ENCODE measurements around the gene CRHBP.
"Not testable (repeated sequence)": the region's sequence is repeated elsewhere in the genome, so short reads cannot be mapped to it uniquely, and the experiment has no call there.

The CRHBP gene, protein sequence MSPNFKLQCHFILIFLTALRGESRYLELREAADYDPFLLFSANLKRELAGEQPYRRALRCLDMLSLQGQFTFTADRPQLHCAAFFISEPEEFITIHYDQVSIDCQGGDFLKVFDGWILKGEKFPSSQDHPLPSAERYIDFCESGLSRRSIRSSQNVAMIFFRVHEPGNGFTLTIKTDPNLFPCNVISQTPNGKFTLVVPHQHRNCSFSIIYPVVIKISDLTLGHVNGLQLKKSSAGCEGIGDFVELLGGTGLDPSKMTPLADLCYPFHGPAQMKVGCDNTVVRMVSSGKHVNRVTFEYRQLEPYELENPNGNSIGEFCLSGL

DNA sequence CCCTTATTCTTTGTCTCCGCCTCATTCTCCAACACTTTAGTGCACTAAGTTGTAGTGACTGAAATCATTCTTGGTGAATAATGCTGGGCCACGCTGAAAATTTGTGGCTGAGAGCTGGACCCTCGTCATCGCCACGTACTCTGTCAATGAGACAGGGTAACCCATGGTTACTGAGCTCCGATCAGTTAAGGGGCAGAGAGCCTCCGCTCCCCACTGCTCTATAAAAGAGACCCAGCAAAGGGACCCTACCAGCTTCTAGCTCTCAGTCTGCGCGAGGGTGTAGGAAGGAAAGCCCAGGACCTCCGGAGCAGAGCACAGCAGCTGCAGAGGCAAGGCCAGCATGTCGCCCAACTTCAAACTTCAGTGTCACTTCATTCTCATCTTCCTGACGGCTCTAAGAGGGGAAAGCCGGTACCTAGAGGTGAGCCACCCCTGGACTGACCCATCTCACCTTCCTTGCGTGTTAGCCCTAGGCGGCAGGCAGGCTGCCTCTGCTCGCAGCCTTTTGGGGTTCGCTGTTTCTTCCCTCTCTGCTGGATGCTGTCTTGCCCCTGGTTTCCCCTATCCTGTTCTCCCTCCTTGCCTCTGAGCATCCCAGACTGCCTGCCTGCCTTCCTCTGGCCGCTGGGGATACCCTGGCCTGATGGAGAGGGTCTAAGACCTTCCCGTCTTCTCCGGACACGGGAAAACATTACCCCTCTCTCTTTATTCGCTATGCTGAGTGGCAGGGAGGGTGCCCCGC is at the start of gene CRHBP:
Gene CRHBP, plus strand, starts transcription at position 251 of the 742 bp plus-strand sequence. Its CDS starts 90 bp downstream, at position 341.
- no peak for FAIRE-seq

DNA sequence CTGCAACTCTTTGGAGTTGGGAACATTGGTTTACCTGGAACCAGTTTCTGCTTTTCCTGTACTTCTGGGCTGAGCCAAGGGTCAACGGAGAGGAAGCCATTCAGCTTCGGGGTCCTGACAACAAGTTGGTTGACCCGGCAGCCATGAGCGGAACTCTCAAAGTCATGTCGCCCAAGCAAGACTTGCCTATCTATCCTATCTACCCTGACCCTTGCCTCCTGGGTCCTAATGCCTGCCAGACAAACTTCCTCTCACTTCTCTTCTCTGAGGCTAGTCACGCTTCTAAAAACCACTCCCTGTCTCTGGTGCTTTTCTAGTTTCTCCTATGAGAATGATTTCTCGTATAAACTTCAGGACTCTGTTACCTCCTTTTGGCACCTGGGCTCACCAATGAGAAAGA is 44.7 kb upstream of the CRHBP start:
- no peak for FAIRE-seq

DNA sequence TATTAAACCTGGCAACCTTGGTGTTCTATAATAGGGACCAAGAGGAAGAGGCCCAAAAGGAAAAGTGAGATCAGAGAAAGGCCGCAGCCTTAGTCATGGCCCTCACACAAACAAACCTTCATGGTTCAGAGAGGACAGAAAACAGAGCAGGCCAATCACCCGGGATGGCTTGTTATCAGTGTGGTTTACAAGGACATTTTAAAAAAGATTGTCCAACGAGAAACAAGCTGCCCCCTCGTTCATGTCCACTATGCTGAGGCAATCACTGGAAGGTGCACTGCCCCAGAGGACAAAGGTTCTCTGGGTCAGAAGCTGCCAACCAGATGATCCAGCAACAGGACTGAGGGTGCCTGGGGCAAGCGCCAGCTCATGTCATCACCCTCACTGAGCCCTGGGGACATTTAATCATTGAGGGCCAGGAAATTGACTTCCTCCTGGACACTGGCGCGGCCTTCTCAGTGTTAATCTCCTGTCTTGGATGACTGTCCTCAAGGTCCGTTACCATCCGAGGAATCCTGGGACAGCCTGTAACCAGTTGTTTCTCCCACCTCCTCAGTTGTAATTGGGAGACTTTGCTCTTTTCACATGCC is 42.4 kb upstream of the CRHBP start:
- not testable (repeated sequence) for FAIRE-seq

DNA sequence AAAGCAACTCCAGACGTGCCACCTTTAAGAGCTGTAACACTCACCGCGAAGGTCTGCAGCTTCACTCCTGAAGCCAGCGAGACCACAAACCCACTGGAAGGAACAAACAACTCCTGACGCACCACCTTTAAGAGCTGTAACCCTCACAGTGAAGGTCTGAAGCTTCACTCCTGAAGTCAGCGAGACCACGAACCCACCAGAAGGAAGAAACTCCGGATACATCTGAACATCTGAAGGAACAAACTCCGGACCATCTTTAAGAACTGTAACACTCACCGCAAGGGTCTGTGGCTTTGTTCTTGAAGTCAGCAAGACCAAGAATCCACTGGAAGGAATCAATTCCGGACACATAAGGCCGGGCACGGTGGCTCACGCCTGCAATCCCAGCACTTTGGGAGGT is 38.2 kb upstream of the CRHBP start:
- FAIRE-seq = not testable (repeated sequence)

DNA sequence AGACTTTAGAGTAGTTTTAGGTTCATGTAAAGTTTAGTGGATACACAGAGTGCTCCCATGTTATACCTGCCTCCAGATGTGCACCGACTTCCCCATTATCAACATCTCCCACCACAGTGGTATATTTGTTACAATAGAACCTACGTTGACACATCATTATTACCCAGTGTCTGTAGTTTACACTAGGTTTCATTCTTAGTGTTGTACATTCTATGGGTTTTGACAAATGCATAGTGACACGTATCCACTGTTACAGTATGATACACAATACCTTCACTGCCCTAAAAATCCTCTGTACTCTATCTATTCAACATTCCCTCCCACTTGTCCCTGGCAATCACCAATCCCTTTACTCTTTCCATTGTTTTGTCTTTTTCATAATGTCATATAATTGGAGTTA is 34.3 kb upstream of the CRHBP start:
- FAIRE-seq = no peak

DNA sequence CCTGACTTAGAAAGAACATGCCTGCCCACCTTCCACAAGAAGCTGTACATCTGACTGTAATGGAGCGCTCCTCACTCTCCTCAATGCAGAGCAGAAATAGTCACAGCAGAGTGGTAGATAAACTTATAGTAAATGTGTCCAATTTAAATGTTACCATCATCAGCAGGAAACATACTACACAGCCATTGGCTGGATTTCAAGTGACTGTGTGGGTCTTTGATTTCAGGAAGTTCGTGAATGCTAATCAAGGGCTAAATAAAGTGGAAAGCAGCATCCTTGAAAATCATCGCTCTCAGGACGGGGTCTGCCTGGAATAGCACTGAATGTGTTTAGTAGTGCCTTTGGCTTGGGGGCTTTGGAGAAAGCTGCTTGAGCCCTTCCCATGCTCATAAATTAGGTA is 32.4 kb upstream of the CRHBP start:
- no peak for FAIRE-seq

DNA sequence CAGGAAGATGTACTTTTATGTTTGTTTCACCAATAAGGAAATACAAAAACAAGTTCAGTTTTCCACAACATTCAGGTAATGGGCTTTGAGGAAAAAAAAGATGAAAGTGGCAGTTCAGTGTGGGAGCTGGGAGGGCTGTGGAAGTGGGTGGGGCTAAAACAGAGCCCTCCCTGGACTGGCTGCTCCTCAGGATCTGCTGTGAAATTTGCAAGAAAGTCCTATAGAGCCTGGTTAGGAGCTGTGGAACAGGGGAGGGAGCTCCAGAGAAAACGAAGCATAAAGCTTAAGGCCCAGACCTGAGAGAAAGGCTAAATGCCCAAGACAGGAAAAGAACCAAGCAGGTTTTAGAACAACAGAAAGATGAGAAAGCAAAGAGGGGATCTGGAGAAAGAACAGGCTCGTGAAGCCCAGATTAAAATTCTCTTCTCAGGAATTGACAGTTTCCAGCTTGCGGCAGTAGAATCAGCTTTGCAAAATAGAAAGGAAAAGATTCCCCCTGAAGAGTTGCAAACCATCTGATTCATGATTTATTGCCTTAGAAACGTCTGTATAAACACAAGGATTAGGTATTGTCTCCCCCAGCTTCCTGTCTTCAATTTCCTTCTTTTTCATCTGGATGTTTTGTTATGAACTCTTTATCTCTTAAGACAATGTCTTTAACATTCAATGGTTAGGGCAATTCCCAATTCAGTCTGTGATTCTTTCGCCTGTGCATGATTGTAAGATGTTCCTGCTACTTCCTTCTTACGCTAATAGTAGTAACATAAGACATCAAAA is 26.3 kb upstream of the CRHBP start:
- FAIRE-seq = no peak

DNA sequence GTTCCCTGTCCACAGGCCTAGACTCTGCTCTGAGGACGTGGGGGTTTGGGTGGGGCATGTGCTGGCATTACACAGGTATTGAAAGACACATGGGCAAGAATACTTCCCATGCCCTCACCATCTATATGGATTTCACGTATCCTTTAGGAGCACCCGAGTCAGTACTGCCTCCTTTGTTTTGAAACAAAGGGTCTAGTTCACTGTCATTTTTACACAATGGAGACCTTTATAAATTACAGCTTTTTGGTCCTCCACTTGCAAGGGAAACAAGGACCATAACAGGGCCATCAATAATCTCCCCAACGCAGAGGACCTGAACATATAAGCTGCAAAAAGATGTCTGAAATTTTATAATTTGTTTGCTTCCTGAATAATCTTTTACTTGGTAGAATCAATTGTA is 24.9 kb upstream of the CRHBP start:
- FAIRE-seq = no peak

DNA sequence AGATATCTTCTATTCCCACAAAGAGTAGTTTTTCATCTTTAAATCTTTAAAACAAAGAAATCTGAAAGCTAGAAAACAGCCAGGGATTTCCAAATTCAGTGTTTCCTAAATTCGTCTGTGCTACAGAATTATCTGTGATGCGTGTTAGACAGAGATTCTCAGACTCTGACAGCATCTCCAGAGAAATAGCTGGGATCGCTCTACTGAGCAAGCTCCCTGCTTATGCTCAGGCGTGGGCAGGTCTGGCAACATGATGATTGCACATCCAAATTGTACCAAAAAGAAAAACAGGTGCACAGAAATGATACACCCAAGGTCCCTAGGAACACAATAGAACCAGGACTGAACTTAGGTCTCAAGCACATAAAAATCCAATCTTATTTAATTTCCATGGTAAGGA is 22.8 kb upstream of the CRHBP start:
- no peak for FAIRE-seq

DNA sequence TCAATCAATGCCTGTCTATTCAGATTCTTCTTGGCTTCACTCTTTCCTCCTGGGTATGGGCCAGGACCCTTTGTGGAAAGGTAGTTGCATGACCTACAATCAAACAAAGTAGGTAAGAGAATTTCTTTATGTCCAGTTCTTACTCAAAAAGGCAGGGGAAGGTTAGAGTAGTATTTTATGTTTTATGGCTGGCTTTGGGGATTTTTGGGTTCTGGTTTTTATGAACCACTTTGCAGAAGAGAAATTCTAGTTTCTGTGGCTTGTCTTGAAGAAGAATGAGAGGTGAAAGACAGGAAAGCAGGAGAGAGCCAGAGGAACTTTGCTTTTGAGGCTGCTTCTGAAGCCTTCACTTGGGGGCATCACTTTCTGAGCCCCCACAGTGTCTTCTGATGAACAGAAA is 14.7 kb upstream of the CRHBP start:
- no peak for FAIRE-seq

DNA sequence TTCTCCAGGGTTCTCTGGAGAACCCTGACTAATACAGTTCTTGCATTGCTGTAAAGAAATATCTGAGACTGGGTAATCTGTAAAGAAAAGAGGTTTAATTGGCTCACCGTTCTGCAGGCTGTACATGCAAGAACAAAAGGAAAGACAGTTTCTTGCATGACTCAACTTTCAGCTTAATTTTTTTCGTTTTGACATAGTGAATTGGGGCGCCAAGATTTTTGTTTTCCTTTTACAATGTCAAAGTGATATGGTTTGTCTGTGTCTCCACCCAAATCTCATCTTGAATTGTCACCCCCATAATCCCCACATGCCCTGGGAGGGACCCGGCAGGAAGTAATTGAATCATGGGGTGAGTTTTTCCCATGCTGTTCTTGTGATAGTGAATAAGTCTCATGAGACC is 11.8 kb upstream of the CRHBP start:
- no peak for FAIRE-seq

DNA sequence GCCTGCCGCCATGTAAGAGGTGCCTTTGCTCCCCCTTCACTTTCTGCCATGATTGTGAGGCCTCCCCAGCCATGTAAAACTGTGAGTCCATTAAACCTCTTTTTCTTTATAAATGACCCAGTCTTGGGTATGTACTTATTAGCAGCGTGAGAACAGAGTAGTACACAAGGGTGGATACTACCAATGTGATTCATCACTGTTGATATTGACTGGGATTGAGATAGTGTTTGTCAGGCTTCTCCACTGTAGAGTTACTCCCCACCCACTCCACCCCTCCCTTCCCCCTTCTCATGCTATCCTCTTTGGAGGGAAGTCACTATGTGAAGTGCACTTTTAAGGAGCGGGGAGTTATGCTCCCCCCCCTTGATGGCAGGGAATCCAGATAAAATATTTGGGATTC is 11.4 kb upstream of the CRHBP start:
- no peak for FAIRE-seq

DNA sequence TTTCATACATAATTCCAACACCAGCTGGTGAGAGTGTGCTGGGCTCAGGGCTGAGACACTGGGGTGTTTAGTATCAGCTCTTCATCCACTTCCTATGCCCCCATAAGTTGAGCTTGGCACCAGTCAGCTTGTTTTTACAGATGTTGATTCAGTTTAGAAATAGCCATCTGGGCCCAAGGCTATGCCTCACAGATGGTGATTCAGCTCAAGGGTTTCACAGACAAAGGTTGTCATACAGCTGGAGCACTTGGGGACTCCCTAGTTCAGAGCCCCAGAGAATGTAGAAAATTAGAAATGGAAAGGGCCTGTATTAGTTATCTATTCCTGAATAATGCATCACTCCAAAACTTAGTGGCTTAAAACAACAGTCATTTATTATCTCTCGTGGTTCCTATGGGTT is 10.3 kb upstream of the CRHBP start:
- no peak for FAIRE-seq

DNA sequence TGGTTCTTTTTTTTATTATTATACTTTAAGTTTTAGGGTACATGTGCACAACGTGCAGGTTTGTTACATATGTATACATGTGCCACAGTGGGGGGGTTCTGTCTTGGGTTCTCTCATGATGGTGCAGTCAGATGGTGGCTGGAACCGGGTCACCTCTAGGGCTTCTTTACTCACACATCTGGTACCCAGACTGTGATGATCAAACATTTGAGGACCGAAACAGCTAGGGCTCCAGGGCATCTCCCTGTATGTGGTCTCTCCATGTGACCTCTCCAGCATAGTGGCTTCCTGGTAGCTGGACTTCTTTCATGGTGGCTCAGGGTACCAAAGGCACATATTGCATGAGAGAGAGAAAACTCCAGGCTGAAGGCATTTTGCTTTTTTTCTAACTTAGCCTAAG is 9.8 kb upstream of the CRHBP start:
- FAIRE-seq = no peak

DNA sequence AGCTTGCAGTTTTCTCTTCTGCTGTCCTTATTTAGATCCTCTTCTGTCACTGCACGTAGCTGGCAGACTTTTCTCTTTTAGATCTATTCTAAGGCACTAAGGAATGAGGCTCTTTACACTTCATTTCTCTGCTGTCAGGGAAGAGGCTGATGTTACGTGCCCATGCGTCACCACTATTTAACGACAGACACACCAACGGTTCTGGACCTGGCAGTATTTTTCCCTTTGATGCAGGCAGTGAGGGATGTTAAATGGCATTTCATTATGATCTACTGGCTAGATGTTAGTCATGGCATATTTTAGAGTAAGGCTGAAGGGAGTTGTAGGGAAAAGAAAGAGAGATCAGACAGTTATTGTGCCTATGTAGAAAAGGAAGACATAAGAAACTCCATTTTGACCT is 8.2 kb upstream of the CRHBP start:
- FAIRE-seq = no peak

DNA sequence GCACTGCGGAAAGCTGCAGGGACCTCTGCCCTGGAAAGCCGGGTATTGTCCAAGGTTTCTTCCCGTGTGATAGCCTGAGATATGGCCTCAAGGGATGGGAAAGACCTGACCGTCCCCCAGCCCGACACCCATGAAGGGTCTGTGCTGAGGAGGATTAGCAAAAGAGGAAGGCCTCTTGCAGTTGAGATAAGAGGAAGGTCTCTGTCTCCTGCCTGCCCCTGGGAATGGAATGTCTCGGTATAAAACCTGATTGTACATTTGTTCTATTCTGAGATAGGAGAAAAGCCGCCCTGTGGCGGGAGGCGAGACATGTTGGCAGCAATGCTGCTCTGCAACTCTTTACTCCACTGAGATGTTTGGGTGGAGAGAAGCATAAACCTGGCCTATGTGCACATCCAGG is 7.6 kb upstream of the CRHBP start:
- FAIRE-seq = not testable (repeated sequence)

DNA sequence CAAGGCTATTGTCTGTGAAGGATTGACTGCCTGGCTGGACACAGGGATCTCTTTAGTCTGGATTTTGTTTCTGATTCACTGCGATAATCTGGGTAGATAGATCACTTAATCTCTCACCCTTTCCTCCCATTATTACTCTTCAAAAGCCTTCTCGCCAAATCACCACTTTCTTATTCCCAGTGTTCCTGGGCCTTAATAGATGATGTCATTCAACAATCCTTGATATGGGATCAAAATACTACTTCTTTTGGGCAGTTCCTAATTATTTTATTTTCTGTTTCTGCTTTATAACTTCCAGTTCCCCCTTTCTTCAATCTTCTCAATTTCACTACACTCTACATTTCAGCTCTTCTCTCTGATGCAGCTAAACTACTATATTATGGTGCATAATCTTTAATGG is 6.8 kb upstream of the CRHBP start:
- FAIRE-seq = no peak

DNA sequence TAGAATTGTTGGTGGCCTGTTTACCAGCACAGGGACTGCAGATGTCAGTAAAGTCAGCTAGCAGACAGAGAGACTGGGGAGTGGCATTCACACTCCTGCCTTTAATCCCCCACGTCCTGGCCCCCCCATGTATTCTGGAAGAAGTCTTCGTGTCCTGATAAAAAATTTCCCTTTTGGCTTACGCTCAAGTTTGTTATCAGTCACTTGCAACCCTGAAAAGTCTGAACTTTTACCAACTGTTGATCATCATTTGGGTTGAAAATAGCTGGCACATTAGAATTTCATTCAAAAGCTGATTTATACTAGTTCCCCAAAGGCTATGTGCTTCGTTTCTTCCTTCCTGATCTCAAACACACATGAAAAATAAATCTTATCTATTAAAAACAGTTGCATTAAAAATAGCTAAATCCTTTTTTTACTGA is 5.8 kb upstream of the CRHBP start:
- no peak for FAIRE-seq

DNA sequence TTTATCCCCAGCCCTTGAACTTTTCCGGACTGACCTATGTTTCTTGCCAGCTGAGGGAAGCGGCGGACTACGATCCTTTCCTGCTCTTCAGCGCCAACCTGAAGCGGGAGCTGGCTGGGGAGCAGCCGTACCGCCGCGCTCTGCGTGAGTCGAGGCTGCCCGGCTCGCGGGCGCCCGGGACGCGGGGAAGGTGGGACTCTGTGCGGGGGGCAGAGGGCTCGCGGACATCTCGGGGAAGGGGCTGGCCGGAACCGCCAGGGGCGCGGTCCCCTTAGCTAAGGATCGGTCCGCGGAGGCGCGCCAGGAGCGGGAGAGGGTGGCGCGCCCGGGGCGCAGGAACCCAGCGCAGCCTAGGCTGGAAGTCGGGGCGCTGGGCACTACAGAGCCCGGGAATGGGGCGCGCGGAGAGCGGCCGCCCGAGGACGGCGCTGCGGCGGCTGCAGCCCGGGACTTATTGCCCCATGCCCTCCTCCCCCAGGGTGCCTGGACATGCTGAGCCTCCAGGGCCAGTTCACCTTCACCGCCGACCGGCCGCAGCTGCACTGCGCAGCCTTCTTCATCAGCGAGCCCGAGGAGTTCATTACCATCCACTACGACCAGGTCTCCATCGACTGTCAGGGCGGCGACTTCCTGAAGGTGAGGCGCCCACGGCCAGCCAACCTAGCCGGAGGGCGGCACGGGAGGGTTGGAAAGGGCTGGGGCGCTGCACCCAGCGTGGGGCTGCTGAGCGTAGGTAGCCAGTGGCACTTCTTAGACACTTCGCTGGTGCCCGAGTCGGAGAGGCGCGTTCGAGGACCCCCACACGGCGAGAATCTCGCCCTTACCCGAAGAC is 922 bp downstream of the CRHBP start:
- FAIRE-seq = no peak

DNA sequence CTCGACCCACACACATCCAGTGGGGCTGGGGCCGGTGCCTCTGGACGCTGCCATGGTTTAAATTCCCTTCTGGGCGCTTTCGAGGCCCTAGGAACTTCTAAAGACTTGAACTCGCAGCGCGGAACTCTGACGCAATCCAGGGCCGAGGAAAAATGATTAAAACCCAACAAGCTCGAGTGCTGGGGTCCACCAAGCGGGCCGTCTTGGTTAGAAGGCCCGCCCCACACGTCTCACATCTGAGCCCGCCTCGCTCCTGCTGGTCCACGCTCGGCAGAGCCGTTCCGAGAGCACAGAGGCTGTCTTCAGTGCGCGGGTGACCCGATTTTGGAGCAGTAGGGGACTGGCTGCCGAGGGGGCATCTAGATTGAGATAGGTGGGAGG is 1.5 kb downstream of the CRHBP start:
- no peak for FAIRE-seq

DNA sequence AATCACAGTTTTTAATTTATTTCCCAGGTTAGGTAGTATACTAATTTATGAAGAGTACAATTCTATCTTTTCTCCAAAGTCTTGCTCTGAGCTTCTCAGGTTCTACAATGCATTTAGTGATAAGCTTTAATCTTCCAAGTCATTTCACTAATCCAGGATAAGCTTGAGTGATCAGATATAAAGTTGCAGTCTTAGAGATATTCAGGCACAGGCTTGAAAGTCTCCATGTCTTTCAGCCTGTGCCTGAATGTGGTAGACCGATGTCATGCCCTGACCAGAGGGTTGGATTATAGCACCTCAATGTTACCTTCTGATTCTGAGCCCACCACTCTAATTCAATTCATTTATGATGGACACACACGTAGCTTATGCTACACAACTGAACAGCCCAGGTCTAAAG is 3.2 kb downstream of the CRHBP start:
- no peak for FAIRE-seq

DNA sequence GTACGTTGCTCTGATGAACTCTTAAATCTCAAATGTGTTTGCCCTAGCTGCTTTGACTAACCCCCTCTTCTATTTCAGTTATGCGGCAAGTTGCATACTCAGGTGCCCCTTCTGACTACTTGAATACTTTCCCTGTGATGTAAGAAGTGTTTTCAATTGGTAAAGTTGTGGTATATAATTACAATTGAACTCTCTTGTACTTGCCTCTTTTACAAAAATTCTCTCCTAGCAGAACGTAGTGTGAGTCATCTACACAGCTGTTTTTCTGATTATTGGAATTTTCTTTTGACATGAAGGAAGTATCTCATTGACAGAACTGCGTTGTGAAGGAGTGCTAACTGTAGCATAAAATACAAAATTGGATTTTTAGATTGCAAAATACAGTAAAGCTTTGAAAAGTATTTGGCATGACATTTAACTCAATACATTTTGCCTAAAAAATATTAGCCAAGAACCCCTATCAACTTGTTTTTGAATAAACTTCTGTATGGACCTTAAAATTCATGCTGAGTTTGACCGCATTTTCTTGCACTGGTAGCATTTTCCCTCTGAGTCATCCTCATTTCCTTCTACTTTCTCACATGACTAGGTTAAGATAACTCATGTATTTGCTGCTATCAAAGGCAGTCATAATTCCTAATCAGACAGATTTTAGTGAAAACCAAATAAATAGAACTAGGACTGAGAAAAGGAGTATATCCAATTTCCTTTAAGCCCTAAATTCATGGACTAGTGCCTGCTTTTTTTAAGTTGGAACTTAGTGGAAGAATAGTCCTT is 6.3 kb downstream of the CRHBP start:
- no peak for FAIRE-seq

Data from colon (tissue), 2 donors.